ENCODE results near the gene DDA1. TPM values are rescaled to one million over a fixed set of nuclear protein-coding genes. Genes with fewer than 3 reads are reported as not detected.
A peak's percentile ranks its signal among the peaks of the same experiment; 100 is the strongest.

DDA1 gene
- total RNA-seq, 2 donors from 2014 or later, result 30.0 to 39.7 TPM

GRCh38 chr19:17322854-17323253 lies 13.5 kb downstream of the DDA1 start:
- H3K9me3 Mint-ChIP-seq, result no peaks in the 10 kb centered on the region
- ATAC-seq, result no peak
- H3K36me3 Mint-ChIP-seq, result peaks cover 0 to 5% of the 10 kb centered on the region in 2 donors
- DNase-seq (ENCODE audit: low spot score in 2 of 2), result no peak
- H3K27ac Mint-ChIP-seq, result peak overlapping the region; percentile 7 to 72

GRCh38 chr19:17323300-17323963 lies 14.1 kb downstream of the DDA1 start:
- DNase-seq (ENCODE audit: low spot score in 2 of 2) (no peak), ATAC-seq (peak in 1 of 2 donors; percentile 18)
- Mint-ChIP-seq H3K27ac (peak overlapping the region; percentile 7 to 72), H3K36me3 (peaks cover 0 to 5% of the 10 kb centered on the region in 2 donors), H3K9me3 (no peaks in the 10 kb centered on the region)

- no peak for DNase-seq (ENCODE audit: low spot score in 2 of 2)
- H3K9me3 Mint-ChIP-seq, result no peaks in the 10 kb centered on the region
- H3K36me3 Mint-ChIP-seq, result peaks cover 0 to 5% of the 10 kb centered on the region in 2 donors
- ATAC-seq, result peak in 1 of 2 donors; percentile 83
- H3K27ac Mint-ChIP-seq, result no peak overlapping the region
Measured at GRCh38 chr19:17323964-17324332, 14.6 kb downstream of the DDA1 start.

GRCh38 chr19:17324357-17325114 lies 15.2 kb downstream of the DDA1 start:
- ATAC-seq, result no peak
- H3K27ac Mint-ChIP-seq, result no peak overlapping the region
- H3K9me3 Mint-ChIP-seq, result no peaks in the 10 kb centered on the region

GRCh38 chr19:17325133-17325532 lies 15.8 kb downstream of the DDA1 start:
- DNase-seq (ENCODE audit: low spot score in 2 of 2) (no peak), ATAC-seq (no peak)
- Mint-ChIP-seq H3K36me3 (peaks cover 0 to 2% of the 10 kb centered on the region in 2 donors), H3K9me3 (no peaks in the 10 kb centered on the region), H3K27ac (no peak overlapping the region)

More at GRCh38 chr19:17324357-17325114, 15.2 kb downstream of the DDA1 start:
- H3K36me3 Mint-ChIP-seq, result peaks cover 0 to 5% of the 10 kb centered on the region in 2 donors
- no peak for DNase-seq (ENCODE audit: low spot score in 2 of 2)

- Mint-ChIP-seq H3K9me3 (no peaks in the 10 kb centered on the region), H3K27ac (no peak overlapping the region), H3K36me3 (no peaks in the 10 kb centered on the region)
- DNase-seq (ENCODE audit: low spot score in 2 of 2) (no peak), ATAC-seq (no peak)
Measured at GRCh38 chr19:17325881-17326594, 16.7 kb downstream of the DDA1 start.

- no peaks in the 10 kb centered on the region for H3K36me3 Mint-ChIP-seq
- no peak overlapping the region for H3K27ac Mint-ChIP-seq
- DNase-seq (ENCODE audit: low spot score in 2 of 2), result no peak
- H3K9me3 Mint-ChIP-seq, result no peaks in the 10 kb centered on the region
- ATAC-seq, result no peak
Measured at GRCh38 chr19:17326595-17326966, 17.2 kb downstream of the DDA1 start.

- ATAC-seq, result no peak
- H3K9me3 Mint-ChIP-seq, result no peaks in the 10 kb centered on the region
- no peak for DNase-seq (ENCODE audit: low spot score in 2 of 2)
- H3K27ac Mint-ChIP-seq, result no peak overlapping the region
- no peaks in the 10 kb centered on the region for H3K36me3 Mint-ChIP-seq
Measured at GRCh38 chr19:17327068-17327653, 17.8 kb downstream of the DDA1 start.

GRCh38 chr19:17327654-17328516 lies 18.5 kb downstream of the DDA1 start:
- Mint-ChIP-seq H3K27ac (peak overlapping the region in 1 of 2 donors; percentile 36), H3K9me3 (no peaks in the 10 kb centered on the region), H3K36me3 (peaks cover 0 to 4% of the 10 kb centered on the region in 2 donors)
- DNase-seq (ENCODE audit: low spot score in 2 of 2) (peak in 1 of 2 donors; percentile 48), ATAC-seq (peak; percentile 57 to 69)

- Mint-ChIP-seq H3K27ac (no peak overlapping the region), H3K36me3 (peaks cover 0 to 5% of the 10 kb centered on the region in 2 donors)
Measured at GRCh38 chr19:17328517-17329365, 19.4 kb downstream of the DDA1 start.

GRCh38 chr19:17329366-17330261 lies 20.3 kb downstream of the DDA1 start:
- no peak for ATAC-seq
- Mint-ChIP-seq H3K36me3 (peaks cover 0 to 5% of the 10 kb centered on the region in 2 donors), H3K27ac (no peak overlapping the region), H3K9me3 (no peaks in the 10 kb centered on the region)
- no peak for DNase-seq (ENCODE audit: low spot score in 2 of 2)

More at GRCh38 chr19:17328517-17329365, 19.4 kb downstream of the DDA1 start:
- ATAC-seq (peak; percentile 13 to 14), DNase-seq (ENCODE audit: low spot score in 2 of 2) (no peak)
- no peaks in the 10 kb centered on the region for H3K9me3 Mint-ChIP-seq

GRCh38 chr19:17330262-17331044 lies 21.1 kb downstream of the DDA1 start:
- H3K36me3 Mint-ChIP-seq, result peaks cover 0 to 5% of the 10 kb centered on the region in 2 donors
- DNase-seq (ENCODE audit: low spot score in 2 of 2) (no peak), ATAC-seq (no peak)
- H3K27ac Mint-ChIP-seq, result no peak overlapping the region
- H3K9me3 Mint-ChIP-seq, result no peaks in the 10 kb centered on the region

- H3K9me3 Mint-ChIP-seq, result no peaks in the 10 kb centered on the region
- peaks cover 0 to 5% of the 10 kb centered on the region in 2 donors for H3K36me3 Mint-ChIP-seq
- ATAC-seq, result no peak
- DNase-seq (ENCODE audit: low spot score in 2 of 2), result no peak
- no peak overlapping the region for H3K27ac Mint-ChIP-seq
Measured at GRCh38 chr19:17331045-17331558, 21.7 kb downstream of the DDA1 start.

- no peak for ATAC-seq
- H3K27ac Mint-ChIP-seq, result no peak overlapping the region
- H3K9me3 Mint-ChIP-seq, result no peaks in the 10 kb centered on the region
- H3K36me3 Mint-ChIP-seq, result peaks cover 4 to 5% of the 10 kb centered on the region in 2 donors
- no peak for DNase-seq (ENCODE audit: low spot score in 2 of 2)
Measured at GRCh38 chr19:17332360-17332676, 23.0 kb downstream of the DDA1 start.

Data from activated naive CD4-positive, alpha-beta T cell treated with anti-CD3 and anti-CD28 coated beads, Interleukin-2, amount 50 U/mL, for 72 hours (primary cell).